Bronchial epithelial cell (primary cell): ENCODE data around the gene MORF4L2. TPM values are rescaled to one million over a fixed set of nuclear protein-coding genes. Genes with fewer than 3 reads are reported as not detected.

Experiments
- DNase-seq: peaks from one replicate; pipeline ENCODE4 v3.0.0-alpha.2; 2010; ENCODE audit warnings: low read depth
- FAIRE-seq: peaks from 2 replicates; lab custom pipeline; 2011; peaks lifted over from hg19 to GRCh38; lab: Jason Lieb, UNC
- H3K27me3 ChIP-seq: 2 replicates; pipeline ENCODE4 v1.5.1; 2011; ENCODE audit warnings: low read length; ENCODE audit not compliant: control insufficient read depth, insufficient read depth
- H3K36me3 ChIP-seq: 2 replicates; pipeline ENCODE4 v1.5.1; 2011; ENCODE audit warnings: low read length; ENCODE audit not compliant: control insufficient read depth, insufficient read depth
- H3K4me3 ChIP-seq: 2 replicates; pipeline ENCODE4 v1.5.1; 2011; ENCODE audit warnings: mild to moderate bottlenecking, low read depth, low read length, control low read depth
- CTCF ChIP-seq: IDR thresholded peaks from 2 replicates; pipeline ENCODE4 v1.5.1; 2011; ENCODE audit warnings: mild to moderate bottlenecking, moderate library complexity, low read length, control low read depth, inconsistent platforms; ENCODE audit not compliant: insufficient read depth, severe bottlenecking
- total RNA-seq: library from RNA; depleted of rRNA; stranded (reverse); fragments of >200 nt; gene quantifications from 2 replicates; pipeline ENCODE4 v1.2.1, GENCODE V29; 2014

MORF4L2 gene
- total RNA-seq, 1 donor from 2014 or later: 422 TPM

GRCh38 chrX:103710609-103711008 is 24.1 kb upstream of the MORF4L2 start, which contains the start of gene TMEM31:
Gene TMEM31, plus strand, starts transcription at chrX:103710909. Its CDS starts 1,350 bp downstream, at chrX:103712259.
- TF ChIP-seq CTCF: no peak
- no peak within 1 kb of the TSS for H3K4me3 ChIP-seq
- FAIRE-seq: no peak

GRCh38 chrX:103704863-103705262 is 18.4 kb upstream of the MORF4L2 start:
- no peak overlapping the region for H3K4me3 ChIP-seq
- TF ChIP-seq CTCF: no peak
- FAIRE-seq: no peak
- DNase-seq: no peak
- H3K36me3 ChIP-seq: no peaks in the 10 kb centered on the region
- no peaks in the 10 kb centered on the region for H3K27me3 ChIP-seq

More at GRCh38 chrX:103710609-103711008, 24.1 kb upstream of the MORF4L2 start, which contains the start of gene TMEM31:
- no peak for DNase-seq
- H3K27me3 ChIP-seq: no peaks in the 10 kb centered on the region
- H3K36me3 ChIP-seq: no peaks in the 10 kb centered on the region

- FAIRE-seq: no peak
- DNase-seq: no peak
- H3K4me3 ChIP-seq: no peak overlapping the region
- TF ChIP-seq CTCF: no peak
- H3K27me3 ChIP-seq: no peaks in the 10 kb centered on the region
- no peaks in the 10 kb centered on the region for H3K36me3 ChIP-seq
Measured at GRCh38 chrX:103699243-103699642, 12.7 kb upstream of the MORF4L2 start.

GRCh38 chrX:103697687-103698086 is 11.2 kb upstream of the MORF4L2 start:
- no peak for TF ChIP-seq CTCF
- H3K36me3 ChIP-seq: no peaks in the 10 kb centered on the region
- DNase-seq: no peak
- no peak overlapping the region for H3K4me3 ChIP-seq
- no peaks in the 10 kb centered on the region for H3K27me3 ChIP-seq
- no peak for FAIRE-seq

GRCh38 chrX:103691059-103691458 is 4.6 kb upstream of the MORF4L2 start:
- TF ChIP-seq CTCF: no peak
- DNase-seq (no peak), FAIRE-seq (no peak)
- no peaks in the 10 kb centered on the region for H3K27me3 ChIP-seq
- H3K36me3 ChIP-seq: no peaks in the 10 kb centered on the region
- no peak overlapping the region for H3K4me3 ChIP-seq

GRCh38 chrX:103688946-103689345 is 2.4 kb upstream of the MORF4L2 start:
- Histone ChIP-seq H3K27me3 (no peaks in the 10 kb centered on the region), H3K36me3 (no peaks in the 10 kb centered on the region), H3K4me3 (no peak overlapping the region)
- DNase-seq (peak; percentile 39), FAIRE-seq (no peak)
- TF ChIP-seq CTCF: peak; percentile 29
